CD4-positive, alpha-beta T cell treated with Interleukin-12 subunit alpha and Interleukin-12 subunit beta, for 1 hour (primary cell): ENCODE data around the gene THOC6.

Experiments used
- DNase-seq: peaks from one replicate; pipeline ENCODE4 v3.0.0-alpha.2; 2020

Gene THOC6

DNA sequence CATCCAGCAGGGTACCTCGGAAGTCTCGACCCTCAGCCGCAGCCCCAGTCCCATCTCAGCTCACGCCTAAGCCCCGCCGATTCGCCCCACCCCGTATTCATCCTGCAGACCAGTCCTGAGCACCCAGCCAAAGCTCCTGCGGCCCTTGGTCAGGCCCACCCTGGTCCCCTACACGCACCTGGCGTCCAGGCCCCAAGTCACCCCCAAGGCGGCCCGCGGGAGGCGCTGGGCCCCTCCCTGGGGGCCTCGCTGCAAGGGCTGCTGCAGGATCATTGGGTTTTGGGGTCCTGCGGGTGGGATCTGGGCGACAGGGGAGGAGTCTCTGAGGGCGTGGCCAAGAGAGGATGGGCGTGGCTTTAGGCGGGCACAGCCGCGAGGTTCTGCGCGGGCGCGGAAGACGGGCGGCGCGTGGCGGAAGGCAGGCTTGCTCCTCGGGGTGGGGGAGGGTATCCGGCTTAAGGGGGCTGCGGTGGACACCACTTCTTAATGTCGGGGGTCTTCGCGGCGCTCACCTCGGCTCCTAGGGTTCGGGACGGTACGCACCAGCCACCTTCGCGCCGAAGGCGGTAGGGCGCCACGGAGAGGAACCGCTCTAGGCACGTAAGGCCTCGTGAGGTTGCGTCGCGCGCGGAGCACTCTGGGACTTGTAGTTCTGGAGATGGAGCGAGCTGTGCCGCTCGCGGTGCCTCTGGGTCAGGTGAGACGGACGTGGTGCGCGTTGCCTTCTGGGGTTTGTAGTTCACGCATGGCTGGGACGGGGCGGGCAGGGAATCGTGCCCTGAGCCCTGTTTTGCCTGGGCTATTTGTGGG is at the start of gene THOC6, which contains the start of gene HCFC1R1:
Gene THOC6, plus strand, starts transcription at position 367 of the 810 bp plus-strand sequence. Its CDS starts 292 bp downstream, at position 659.
Gene HCFC1R1, minus strand, starts transcription at position 274 of the 810 bp plus-strand sequence. Its CDS starts 1 bp downstream, at position 273.
- peak; percentile 96 for DNase-seq

GRCh38 chr16:2974319-2975056 is 49.3 kb upstream of the THOC6 start:
- no peak for DNase-seq

DNA sequence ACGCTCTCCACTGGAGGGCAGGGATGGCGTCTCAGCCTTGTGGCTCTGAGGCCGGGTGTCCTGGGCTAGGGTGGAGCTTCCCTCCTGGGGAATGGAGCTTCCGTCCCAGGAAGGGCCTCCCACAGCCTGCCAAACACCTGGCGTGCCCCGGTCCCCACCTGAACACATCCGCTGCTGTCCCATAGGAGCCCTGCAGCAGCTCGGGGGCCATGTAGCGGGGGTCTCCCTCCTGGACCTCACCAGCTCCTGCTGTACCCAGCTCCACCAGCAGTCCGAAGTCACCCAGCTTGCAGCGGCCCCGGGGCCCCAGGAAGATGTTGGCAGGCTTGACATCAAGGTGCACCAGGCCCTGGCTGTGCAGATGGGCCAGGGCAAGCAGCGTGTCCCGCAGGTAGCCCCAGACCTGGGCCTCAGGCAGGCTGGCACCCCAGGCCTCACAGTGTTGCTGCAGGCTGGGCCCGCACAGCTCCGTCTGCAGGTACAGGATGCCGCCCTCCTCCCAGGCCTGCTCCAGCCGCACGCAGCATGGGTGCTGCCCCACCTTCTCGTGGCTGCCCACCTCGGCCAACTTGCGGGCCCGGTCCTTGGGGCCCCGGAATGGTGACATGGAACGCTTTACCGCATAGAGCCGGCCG is 48.6 kb upstream of the THOC6 start:
- DNase-seq: no peak

DNA sequence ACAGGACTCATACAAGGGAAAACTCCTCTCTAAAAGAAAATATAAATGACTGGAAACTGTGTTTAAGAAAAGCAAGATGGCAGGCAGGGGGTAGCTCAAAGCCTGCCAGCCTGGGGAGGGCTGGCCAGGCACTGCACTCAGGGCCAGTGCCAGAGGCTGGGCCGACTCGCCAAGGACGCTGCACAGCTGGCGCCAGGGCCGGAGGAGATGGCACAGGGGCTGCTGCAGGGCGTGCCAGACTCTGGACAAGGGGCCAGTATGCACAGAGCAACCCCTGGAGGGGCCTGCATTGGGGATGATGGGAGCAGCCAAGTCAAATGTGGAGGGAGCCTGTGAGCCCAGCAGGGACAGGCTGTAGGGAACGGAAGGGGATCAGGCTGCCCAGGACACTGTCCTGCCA is 47.6 kb upstream of the THOC6 start:
- no peak for DNase-seq

DNA sequence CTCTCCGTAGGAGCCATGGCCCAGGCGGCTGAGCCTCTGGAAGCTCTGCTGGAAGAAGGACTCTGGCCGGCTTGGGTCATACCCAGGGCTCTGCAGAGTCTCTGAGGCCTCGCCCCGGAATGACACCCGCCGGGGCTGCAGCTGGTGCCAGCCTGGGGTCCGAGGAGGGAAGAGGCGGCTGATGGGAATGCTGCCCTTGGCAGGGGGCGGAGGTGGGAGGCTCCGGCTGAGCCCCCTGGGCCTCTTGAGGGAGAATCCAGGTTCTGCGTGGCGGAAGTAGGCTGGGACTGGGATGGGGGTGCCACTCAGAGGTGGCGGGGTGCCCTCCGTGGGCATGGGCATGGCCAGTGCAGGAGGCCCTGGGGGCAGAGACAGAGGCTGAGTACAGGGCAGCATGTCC is 47.2 kb upstream of the THOC6 start:
- no peak for DNase-seq

- no peak for DNase-seq
Measured at GRCh38 chr16:2977440-2977839, 46.4 kb upstream of the THOC6 start.

- DNase-seq: no peak
Measured at GRCh38 chr16:2979669-2980226, 44.1 kb upstream of the THOC6 start.

DNA sequence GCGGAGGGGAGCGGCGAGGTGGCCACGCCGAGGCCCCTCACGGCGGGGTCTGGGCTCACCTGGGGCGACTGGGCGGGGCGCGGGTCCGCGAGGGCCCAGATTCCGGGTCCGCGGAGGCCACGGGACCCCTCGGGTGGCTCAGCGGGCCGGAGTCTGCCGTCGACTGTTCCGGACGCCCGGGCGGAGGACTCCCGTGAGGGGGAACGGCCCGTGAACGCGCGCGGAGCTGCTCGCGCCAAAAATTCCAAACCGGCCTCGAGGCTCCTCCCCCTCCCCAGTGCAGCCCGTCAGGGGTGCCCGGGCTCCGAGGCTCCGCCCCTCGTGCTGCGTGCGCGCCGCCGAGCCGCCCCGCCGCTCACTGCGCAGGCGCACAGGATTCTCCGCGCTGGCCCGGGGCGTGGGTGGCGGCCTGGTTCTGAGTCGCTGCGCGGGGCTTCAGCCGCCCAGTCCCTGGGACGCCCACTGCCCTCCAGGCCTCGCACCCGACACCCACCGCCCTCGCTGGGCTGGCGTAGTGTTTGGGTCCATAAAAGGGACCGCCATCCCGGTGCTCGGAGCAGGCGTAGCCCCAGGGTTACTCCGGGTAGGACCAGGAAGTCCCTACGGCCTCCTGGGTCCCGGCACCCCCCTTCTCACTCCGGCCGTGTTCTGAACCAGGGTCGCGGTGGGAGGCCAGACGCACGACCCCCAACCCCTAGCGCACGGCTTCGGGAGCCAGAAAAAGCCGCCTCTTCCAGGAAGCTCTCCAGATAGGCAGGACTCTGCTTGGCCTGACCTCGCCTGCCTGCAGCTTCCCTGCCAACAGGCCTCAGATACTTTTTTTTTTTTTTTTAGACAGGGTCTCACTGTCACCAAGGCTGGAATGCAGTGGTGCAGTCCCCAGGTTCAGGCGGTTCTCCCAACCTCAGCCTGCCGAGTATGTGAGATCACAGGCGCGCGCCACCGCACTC is 43.3 kb upstream of the THOC6 start, which contains the start of gene PKMYT1:
Gene PKMYT1, minus strand, starts transcription at position 220 of the 950 bp plus-strand sequence. CDS start 789 bp downstream, outside the sequence.
- DNase-seq: peak; percentile 95

- no peak for DNase-seq
Measured at GRCh38 chr16:2981177-2981898, 42.5 kb upstream of the THOC6 start.

DNA sequence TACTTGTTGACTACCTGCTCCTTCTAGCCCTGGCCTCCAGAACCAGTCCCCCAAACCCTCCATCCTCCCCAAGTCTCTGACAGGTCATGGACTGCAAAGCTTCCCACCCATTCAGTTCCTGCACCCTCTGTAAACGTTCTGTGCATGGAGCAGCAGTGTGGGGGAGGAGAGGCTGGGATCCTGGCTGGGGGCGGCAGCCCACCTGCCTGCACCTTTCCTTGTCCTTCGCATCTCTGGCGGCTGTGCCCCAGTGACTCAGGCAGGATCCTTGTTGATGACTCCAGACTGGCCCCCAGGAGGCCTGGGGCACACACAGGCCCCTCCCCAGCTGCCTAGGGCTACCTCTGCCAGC is 42.0 kb upstream of the THOC6 start:
- DNase-seq: no peak

DNA sequence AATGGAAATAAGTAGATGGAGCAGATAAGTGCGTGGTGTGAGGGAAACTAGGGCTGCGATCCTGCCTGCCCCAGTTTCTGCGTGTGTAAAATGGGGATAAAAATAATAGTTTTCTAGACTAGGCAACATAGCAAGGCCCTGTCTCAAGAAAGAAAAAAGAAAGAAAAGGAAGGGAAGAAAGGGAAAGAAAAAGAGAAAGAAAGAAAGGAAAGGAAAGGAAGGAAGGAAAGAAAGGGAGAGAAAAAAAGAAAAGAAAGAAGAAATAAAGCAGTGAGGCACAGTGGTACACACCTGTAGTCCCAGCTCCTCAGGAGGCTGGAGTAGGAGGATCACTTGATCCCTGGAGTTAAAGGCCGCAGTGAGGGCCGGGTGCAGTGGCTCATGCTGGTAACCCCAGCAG is 41.4 kb upstream of the THOC6 start:
- DNase-seq: no peak

DNA sequence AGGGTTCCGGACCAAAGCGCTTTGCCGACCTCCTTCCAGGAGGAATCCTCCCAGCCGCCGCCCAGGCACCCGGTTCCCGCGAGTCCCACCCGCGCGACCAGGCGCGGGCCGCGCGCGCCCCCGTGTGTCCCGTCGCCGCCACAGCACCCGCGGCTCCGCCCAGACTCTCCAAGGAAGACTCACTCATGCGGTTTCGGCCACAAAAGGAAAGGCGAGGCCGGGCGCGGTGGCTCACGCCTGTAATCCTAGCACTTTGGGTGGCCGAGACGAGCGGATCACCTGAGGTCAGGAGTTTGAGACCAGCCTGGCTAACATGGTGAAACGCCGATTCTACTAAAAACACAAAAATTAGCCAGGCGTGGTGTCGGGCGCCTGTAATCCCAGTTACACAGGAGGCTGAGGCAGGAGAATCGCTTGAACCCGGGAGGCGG is 40.1 kb upstream of the THOC6 start:
- peak; percentile 73 for DNase-seq

DNA sequence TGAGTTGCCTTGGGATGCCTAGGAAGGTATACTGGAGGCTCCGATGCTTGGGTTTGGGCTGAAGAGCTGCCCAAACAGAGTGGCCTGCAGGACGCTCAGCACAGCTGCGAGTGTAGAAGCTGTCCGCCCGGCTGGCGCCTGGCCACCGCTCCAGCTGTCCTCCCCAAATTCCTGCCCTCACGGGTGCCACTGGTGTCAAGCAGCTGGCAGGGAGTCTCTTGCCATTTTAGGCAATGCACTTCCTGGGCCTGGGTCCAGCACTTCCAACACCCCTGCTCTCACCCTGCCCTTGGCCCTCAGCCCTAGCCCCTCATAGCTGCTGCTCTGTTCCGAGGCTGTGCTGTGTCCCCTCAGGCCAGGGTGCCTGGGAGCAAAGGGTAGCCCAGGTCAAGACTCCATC is 38.4 kb upstream of the THOC6 start:
- DNase-seq: no peak

GRCh38 chr16:2985893-2986355 is 37.9 kb upstream of the THOC6 start:
- no peak for DNase-seq

GRCh38 chr16:2986623-2987188 is 37.1 kb upstream of the THOC6 start:
- no peak for DNase-seq

DNA sequence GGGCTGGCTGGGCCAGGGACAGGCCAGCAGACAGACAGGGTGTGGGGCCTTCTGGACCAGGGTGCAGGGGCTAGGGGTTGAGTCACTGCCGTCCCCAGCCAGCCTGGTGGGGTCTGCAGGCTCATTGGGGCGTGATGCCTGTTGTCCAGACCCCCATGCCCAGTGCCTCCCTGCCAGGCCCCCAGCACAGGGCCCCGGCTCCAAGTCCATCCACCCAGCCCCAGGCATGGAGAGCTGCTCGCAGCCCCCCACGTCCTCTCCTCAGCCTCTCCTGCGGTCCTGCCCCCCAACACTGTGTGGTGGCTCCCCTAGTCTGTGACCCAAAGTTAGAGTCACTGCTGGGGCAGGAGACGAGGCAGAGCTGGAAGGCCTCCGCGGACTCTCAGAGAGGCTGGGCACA is 36.5 kb upstream of the THOC6 start:
- DNase-seq: no peak

GRCh38 chr16:2987833-2988232 is 36.0 kb upstream of the THOC6 start:
- no peak for DNase-seq

GRCh38 chr16:2988590-2989099 is 35.2 kb upstream of the THOC6 start:
- no peak for DNase-seq

DNA sequence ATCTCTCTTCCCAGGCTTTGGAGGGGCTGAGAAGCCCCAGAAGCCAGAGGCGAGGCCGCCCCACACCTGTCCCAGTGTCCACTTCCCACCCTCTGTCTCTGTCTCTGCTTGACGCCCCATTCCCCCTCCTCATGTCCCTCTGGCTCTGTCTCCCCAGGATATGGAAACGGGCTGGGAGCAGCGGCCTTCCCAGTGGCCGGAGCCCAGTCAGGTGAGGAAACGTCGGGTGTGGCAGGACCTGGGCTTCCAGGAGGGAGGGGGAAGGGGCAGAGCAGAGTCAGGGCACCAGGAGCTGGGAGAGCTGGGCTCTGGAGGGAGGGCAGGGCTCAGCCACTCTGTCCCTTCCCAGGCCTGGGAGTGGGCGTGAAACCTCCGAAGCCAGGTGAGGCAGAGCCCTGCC is 32.9 kb upstream of the THOC6 start:
- no peak for DNase-seq

DNA sequence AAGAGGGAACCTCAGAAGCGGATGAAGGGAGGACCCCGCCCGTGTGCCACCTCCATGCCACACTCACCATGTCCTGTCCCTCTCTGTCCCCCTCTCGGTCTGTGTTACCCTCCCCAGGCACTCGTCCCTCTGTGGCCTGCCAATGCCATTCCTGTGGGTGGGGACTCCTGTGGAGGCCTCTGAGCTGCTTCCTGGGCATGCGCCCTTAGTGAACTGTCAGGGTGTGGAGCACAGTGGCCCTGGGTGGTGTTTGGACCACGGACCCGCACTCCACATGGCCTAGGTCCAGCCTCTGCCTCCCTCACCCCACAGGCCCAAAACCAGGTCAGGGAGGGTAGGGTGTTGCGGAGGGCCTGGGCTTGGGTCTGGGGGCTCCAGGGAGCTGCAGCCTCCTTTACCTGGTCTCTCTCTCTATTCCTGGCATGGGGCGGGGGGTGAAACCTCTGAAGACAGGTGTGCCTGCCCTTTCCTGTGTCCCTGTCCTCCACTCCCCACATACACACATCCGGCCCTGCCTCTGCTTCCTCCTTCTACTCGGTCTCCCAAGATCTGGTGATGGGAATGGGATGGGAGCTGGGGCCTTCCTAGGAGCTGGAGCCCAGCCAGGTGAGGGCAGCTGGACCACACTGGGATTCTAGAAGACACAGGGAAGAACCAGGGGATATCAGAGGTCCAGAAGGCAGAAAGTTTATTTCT is 32.1 kb upstream of the THOC6 start:
- DNase-seq: no peak
